Esophagus squamous epithelium (tissue), 5 donors: Measurements from ENCODE around the gene CLCN2. TPM values are rescaled to one million over a fixed set of nuclear protein-coding genes. Genes with fewer than 3 reads are reported as not detected.

Experiments used
- DNase-seq: peaks from one replicate; lab custom pipeline; 2025; lab: John Stamatoyannopoulos, UW
- H3K27ac ChIP-seq, 4 donors: fragments of 200-600 bp; sonication (generic); one replicate each; pipeline ENCODE4 v1.5.1; 2016 to 2019; ENCODE audit warnings: mild to moderate bottlenecking in 1 of 4
- H3K27me3 ChIP-seq, 4 donors: fragments of 200-600 bp; sonication (generic); 1 replicate in 3 of 4; 2 replicates in 1 of 4; pipeline versions ENCODE4 v1.5.1 to v1.6.0; 2017 to 2021; ENCODE audit warnings: antibody characterized with exemption in 1 of 4
- H3K36me3 ChIP-seq, 3 donors: fragments of 200-600 bp; sonication (generic); one replicate each; pipeline ENCODE4 v1.5.1; 2016 to 2019
- H3K4me1 ChIP-seq, 3 donors: fragments of 200-600 bp; sonication (generic); one replicate each; pipeline ENCODE4 v1.5.1; 2017 to 2019
- H3K4me3 ChIP-seq, 4 donors: fragments of 200-600 bp; sonication (generic); 1 replicate in 3 of 4; 2 replicates in 1 of 4; pipeline ENCODE4 v1.5.1; 2016 to 2019; ENCODE audit warnings: mild to moderate bottlenecking in 2 of 4, moderate library complexity in 1 of 4
- H3K9me3 ChIP-seq, 3 donors: fragments of 200-600 bp; sonication (generic); one replicate each; pipeline ENCODE4 v1.5.1; 2016 to 2019
- POLR2A ChIP-seq, 4 donors: fragments of 450-650 bp; IDR thresholded peaks; one replicate each; pipeline ENCODE4 v1.6.1; 2017; ENCODE audit warnings: antibody characterized with exemption in 4 of 4, mild to moderate bottlenecking in 4 of 4, moderate library complexity in 3 of 4
- WGBS, 2 donors: methylation state at CpG; one replicate each; pipeline ENCODE4 v1.1.5; 2018; 5-methylcytosine and 5-hydroxymethylcytosine counted together
- intact Hi-C: fragments of 100-400 bp; cut with DNase I; formaldehyde crosslinking; loops from one replicate; pipeline ENCODE4 v1.15.0; 2022
- total RNA-seq, 4 donors: library from RNA; depleted of rRNA; stranded (reverse); fragments of >200 nt; gene quantifications; one replicate each; pipeline ENCODE4 v1.1.0, GENCODE V29; 2016
- TF ChIP-seq, protein P1 (sequence below), 6 experiments: fragments of 450-650 bp in 4 of 6; fragments of 200-600 bp in 2 of 6; sonication (generic) in 2 of 6; IDR thresholded peaks; one replicate each; pipeline ENCODE4 v1.5.1; 2016 to 2019; ENCODE audit warnings: antibody characterized with exemption in 6 of 6, mild to moderate bottlenecking in 4 of 6, moderate library complexity in 4 of 6
- donor health status: DM: yes; HTN: yes; CAD: no.

Gene CLCN2
- total RNA-seq, 4 donors from 2014 or later, result 2.1 to 4.2 (median 3.0) TPM

DNA sequence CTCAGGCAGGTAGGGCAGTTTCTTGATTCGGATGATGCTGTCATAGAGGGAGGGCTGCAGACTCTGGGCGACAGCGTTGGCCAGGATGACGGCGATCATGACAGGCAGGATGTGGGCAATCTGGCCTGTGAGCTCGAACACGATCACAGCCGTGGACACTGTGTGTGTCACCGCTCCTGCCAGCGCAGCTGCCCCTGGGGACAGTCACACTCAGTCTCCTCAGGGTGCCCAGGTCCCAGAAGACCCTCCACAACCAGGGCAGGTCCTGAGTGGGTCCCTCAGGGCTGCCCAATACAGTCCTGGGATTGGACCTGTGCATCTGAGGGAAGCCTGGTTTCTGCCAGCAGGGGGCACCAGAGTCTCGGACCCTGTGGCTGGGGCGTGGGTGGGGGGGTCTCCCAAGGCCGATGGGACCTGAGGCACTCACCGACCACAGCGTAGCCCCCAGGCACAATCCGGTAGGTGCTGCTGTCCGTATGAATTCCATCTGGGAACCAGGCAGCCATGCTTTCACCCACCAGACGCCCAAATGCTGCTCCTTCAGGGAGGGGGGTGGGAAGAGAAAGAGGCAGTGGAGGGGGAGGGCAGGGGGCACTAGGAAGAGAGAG lies 7.2 kb downstream of the CLCN2 start:
- no peaks in the 10 kb centered on the region for H3K27me3 ChIP-seq
- no peak overlapping the region for H3K4me3 ChIP-seq
- intact Hi-C loops, result loop anchor here (10.0 kb wide), 1 partner anchor 49 kb away; no protein-coding TSS in a partner anchor
- no peaks in the 10 kb centered on the region for H3K9me3 ChIP-seq
- no peak for TF ChIP-seq POLR2A (IDR thresholded peaks at IDR 0.05)
- TF ChIP-seq, protein P1, sequence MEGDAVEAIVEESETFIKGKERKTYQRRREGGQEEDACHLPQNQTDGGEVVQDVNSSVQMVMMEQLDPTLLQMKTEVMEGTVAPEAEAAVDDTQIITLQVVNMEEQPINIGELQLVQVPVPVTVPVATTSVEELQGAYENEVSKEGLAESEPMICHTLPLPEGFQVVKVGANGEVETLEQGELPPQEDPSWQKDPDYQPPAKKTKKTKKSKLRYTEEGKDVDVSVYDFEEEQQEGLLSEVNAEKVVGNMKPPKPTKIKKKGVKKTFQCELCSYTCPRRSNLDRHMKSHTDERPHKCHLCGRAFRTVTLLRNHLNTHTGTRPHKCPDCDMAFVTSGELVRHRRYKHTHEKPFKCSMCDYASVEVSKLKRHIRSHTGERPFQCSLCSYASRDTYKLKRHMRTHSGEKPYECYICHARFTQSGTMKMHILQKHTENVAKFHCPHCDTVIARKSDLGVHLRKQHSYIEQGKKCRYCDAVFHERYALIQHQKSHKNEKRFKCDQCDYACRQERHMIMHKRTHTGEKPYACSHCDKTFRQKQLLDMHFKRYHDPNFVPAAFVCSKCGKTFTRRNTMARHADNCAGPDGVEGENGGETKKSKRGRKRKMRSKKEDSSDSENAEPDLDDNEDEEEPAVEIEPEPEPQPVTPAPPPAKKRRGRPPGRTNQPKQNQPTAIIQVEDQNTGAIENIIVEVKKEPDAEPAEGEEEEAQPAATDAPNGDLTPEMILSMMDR (IDR thresholded peaks at IDR 0.05), result peak; percentile 42 to 73 (median 62)
- H3K4me1 ChIP-seq, result peaks cover 0 to 27% (median 0%) of the 10 kb centered on the region in 3 donors
- no peak for DNase-seq
- no peak overlapping the region for H3K27ac ChIP-seq
- WGBS, 2 donors, result 26 to 69% methylated on average over 4 to 5 of the region's 18 CpGs
- H3K36me3 ChIP-seq, result peaks cover 0 to 35% (median 0%) of the 10 kb centered on the region in 3 donors

DNA sequence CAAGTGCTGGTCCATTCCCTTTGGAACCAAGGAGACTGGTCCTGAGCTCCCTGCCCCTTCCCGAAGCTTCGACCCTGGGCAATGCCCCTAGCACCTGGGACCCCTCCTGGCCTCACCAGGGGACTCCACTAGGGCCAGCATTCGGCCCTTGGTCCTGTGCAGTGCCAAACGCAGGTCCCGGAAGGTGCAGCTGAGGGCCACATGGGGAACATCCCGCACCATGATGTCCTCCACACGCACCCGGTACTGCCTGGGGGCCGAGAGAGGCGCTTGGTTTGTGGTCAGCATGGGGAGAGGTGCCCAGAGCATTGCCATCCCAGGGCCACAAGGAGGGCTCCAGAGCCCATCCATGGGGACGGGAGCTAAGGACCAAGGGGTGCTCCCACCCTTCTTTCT lies 7.9 kb downstream of the CLCN2 start:
- 80 to 88% methylated on average over 1 to 3 of the region's 11 CpGs for whole genome bisulfite sequencing, 2 donors
- DNase-seq, result no peak
- H3K27ac ChIP-seq, result no peak overlapping the region
- intact Hi-C loops, result loop anchor here (10.0 kb wide), 1 partner anchor 49 kb away; no protein-coding TSS in a partner anchor
- peaks cover 0 to 35% (median 0%) of the 10 kb centered on the region in 3 donors for H3K36me3 ChIP-seq
- no peak overlapping the region for H3K4me3 ChIP-seq
- no peaks in the 10 kb centered on the region for H3K9me3 ChIP-seq
- H3K4me1 ChIP-seq, result peaks cover 0 to 23% (median 0%) of the 10 kb centered on the region in 3 donors
- TF ChIP-seq, protein P1 (IDR thresholded peaks at IDR 0.05), result no peak
- TF ChIP-seq POLR2A (IDR thresholded peaks at IDR 0.05), result no peak
- no peaks in the 10 kb centered on the region for H3K27me3 ChIP-seq

DNA sequence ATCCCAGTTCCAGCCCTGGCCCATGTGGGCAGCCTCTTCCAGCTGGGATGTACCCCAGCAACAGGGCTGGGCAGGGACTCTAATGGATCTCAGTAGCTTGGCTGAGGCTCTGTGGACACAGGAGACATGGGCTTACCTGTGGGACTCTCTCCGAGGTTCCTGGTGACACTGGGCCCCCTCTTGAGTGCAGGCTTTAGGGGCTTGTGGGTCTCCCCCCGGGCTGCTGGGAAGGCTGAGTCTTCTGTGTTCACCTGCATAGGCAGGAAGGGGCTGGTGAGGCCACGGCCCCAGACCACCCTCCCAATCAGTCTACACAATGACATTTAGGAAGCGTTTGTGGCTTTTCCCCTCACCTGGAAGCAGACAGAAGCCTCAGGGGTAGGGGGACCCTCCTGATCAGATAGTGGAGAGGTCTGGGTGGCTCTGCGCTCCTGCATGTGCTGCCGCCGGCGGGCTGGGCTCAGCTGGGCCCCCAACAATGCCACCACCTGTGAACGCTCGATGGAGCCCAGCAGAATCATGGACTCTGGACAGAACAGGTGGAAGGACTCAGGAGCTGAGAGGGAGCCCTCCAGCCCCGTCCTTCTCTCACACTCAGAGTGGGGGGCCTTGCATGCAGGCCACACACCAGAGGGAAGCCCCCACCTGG lies 8.4 kb downstream of the CLCN2 start:
- intact Hi-C loops, result loop anchor here (10.0 kb wide), 1 partner anchor 48 kb away; no protein-coding TSS in a partner anchor
- DNase-seq, result no peak
- Histone ChIP-seq H3K36me3 (peaks cover 0 to 31% (median 0%) of the 10 kb centered on the region in 3 donors), H3K4me3 (no peak overlapping the region), H3K27ac (no peak overlapping the region), H3K4me1 (peaks cover 0 to 24% (median 0%) of the 10 kb centered on the region in 3 donors), H3K9me3 (no peaks in the 10 kb centered on the region), H3K27me3 (no peaks in the 10 kb centered on the region)
- no peak for TF ChIP-seq POLR2A (IDR thresholded peaks at IDR 0.05)
- WGBS, 2 donors, result 83 to 90% methylated on average over 1 to 2 of the region's 11 CpGs

DNA sequence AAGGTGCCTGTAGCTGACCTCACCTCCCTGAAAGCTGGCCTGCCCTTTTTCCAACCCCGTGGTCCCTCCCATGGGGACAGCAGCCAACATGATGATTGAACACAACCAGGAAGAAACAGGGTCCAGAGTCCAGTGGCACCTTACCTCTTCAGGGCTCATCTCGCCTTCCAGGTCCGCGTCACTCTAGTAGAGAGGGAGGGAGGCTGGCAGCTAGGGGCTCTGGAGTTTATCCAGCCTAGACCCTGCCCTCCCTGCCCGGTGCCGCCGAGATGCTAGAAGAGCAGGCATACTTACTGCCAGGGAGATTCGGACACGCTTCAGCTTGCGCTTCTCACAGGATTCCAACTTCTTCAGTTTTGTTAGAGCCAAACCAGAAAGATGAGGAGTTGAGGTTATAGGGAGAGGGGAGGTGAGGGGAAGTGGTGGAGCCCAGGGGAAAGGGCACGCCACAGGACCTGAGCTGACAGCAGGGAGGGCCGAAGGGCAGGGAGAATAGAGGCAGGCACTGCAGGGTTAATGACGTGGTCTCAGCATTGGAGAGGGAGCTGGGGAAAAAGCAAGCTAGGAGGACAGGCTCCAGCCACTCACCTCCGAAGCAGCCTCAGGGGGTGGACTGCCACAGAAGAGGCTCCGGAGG lies 9.1 kb downstream of the CLCN2 start:
- peaks cover 0 to 29% (median 0%) of the 10 kb centered on the region in 3 donors for H3K4me1 ChIP-seq
- TF ChIP-seq, protein P1 (IDR thresholded peaks at IDR 0.05), result no peak
- no peak for TF ChIP-seq POLR2A (IDR thresholded peaks at IDR 0.05)
- H3K4me3 ChIP-seq, result no peak overlapping the region
- peak overlapping the region in 1 of 4 donors; percentile 26 for H3K27ac ChIP-seq
- WGBS, 2 donors, result 38 to 39% methylated on average over 6 to 11 of the region's 15 CpGs
- no peaks in the 10 kb centered on the region for H3K27me3 ChIP-seq
- H3K9me3 ChIP-seq, result no peaks in the 10 kb centered on the region
- DNase-seq, result no peak
- intact Hi-C loops, result loop anchor here (10.0 kb wide), 1 partner anchor 47 kb away; no protein-coding TSS in a partner anchor
- peaks cover 0 to 26% (median 0%) of the 10 kb centered on the region in 3 donors for H3K36me3 ChIP-seq

DNA sequence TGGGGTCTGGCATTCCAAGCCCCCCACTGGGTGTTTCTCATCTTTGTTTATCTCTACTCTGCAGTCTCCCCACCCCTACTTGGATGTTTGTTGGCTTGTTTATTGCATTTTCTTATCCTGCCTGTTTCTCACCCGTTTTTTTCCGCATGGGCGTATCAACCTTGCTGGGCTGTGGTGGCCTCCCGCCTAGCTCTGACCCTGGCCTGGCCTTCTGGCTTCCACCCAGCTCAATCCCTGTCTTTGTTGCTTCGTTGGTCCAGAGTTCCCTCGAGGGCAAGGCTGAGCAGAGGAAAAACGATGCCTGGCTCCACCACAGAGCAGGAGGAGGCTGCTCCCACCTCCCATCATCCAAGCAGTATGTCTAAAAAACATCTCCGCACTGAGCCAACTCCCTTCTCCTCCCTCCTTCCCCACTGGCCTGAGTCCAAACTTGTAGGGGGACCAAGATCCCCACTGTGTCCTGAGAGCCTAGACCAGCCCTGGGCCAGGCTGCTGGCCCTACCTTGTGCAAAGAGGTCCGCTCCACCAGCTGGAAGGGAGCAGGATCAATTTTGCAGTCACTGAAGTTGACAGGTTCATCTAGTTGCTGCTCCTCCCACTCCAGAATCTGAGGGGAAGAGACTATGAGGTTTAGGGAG lies 9.8 kb downstream of the CLCN2 start:
- H3K4me3 ChIP-seq, result no peak overlapping the region
- H3K27ac ChIP-seq, result no peak overlapping the region
- H3K27me3 ChIP-seq, result no peaks in the 10 kb centered on the region
- H3K4me1 ChIP-seq, result peaks cover 0 to 29% (median 0%) of the 10 kb centered on the region in 3 donors
- H3K9me3 ChIP-seq, result no peaks in the 10 kb centered on the region
- H3K36me3 ChIP-seq, result peaks cover 0 to 26% (median 0%) of the 10 kb centered on the region in 3 donors
- DNase-seq, result no peak
- intact Hi-C loops, result loop anchor here (10.0 kb wide), 1 partner anchor 47 kb away; no protein-coding TSS in a partner anchor
- 47 to 59% methylated on average over 7 of the region's 9 CpGs for WGBS, 2 donors
- TF ChIP-seq, protein P1 (IDR thresholded peaks at IDR 0.05), result no peak
- no peak for TF ChIP-seq POLR2A (IDR thresholded peaks at IDR 0.05)
